Measurements from ENCODE around the gene FGB.

FGB gene

GRCh38 chr4:154615211-154615610 lies 52.4 kb downstream of the FGB start:
- no peak for TF ChIP-seq ZNF274 (IDR thresholded peaks at IDR 0.05; ENCODE audit: low read depth, low read length)
- no peak overlapping the region for H3K4me3 ChIP-seq (ENCODE audit: low read length)

- no peak for TF ChIP-seq ZNF274 (IDR thresholded peaks at IDR 0.05; ENCODE audit: low read depth, low read length)
- no peak overlapping the region; the same call in 1 of the 2 replicates for H3K4me3 ChIP-seq (ENCODE audit: low read length)
Observed at GRCh38 chr4:154616287-154616686, 53.5 kb downstream of the FGB start.

- no peak overlapping the region for H3K4me3 ChIP-seq (ENCODE audit: low read length)
- no peak for TF ChIP-seq ZNF274 (IDR thresholded peaks at IDR 0.05; ENCODE audit: low read depth, low read length)
Observed at GRCh38 chr4:154616731-154617130, 53.9 kb downstream of the FGB start.

DNA sequence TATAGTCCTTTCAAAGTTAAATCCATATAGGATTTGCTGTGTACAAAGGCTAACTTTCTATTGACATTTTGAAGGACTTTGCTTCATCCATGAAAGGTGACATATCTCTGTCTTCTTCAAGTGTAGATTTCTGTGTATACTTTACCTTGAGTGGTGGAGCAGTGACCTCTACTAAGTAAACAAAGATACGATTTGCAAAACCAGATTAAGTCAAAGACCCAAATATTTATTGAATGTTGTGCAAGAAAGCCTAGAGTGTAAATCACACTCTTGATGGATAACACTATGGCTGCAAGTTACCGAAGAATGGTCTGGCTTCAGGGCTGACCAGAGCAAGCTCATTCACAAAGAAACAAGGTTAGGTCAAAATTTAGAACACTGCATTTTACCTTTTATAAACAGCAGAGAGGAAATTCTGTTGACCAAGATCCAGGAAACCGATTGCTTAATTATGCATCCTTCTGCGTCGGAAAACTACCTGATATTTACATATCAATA lies 55.1 kb downstream of the FGB start:
- no peak overlapping the region for H3K4me3 ChIP-seq (ENCODE audit: low read length)
- no peak for TF ChIP-seq ZNF274 (IDR thresholded peaks at IDR 0.05; ENCODE audit: low read depth, low read length)

DNA sequence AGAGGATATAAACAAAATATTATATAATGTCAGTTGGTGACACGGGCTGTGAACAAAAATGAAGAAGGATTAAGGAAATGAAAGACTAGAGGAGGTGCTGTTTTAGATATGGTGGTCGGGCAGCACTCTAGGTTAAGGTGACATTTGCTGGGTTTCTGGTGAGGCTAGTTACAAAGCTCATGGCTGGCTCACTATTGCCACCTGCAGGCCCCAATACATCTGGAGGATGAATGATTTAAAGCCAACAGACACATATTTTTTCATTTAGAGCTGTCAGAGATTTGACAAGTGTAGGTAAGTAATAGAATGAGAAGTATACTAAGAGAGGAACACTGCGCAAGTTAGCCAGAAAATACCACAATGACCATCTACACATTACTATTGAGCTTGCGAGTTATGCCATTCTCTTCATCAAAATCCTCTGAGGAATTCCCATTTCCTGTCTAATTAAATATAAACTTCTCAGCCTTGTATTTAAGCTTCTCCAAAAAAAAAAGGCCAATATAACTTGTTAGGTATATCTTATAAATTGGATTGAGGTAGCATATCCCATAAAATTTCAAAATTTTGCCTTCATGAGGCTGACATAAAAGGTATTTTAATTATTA lies 56.0 kb downstream of the FGB start:
- TF ChIP-seq ZNF274 (IDR thresholded peaks at IDR 0.05; ENCODE audit: low read depth, low read length): no peak
- no peak overlapping the region for H3K4me3 ChIP-seq (ENCODE audit: low read length)

GRCh38 chr4:154620111-154620510 lies 57.3 kb downstream of the FGB start:
- no peak overlapping the region for H3K4me3 ChIP-seq (ENCODE audit: low read length)
- TF ChIP-seq ZNF274 (IDR thresholded peaks at IDR 0.05; ENCODE audit: low read depth, low read length): no peak
